Breast epithelium (tissue), 4 donors: ENCODE measurements around the gene COL18A1. TPM values are rescaled to one million over a fixed set of nuclear protein-coding genes. Genes with fewer than 3 reads are reported as not detected.
"Not testable (repeated sequence)": the region's sequence is repeated elsewhere in the genome, so short reads cannot be mapped to it uniquely, and the experiment has no call there.

Source experiments
- DNase-seq, 2 donors: peaks; one replicate each; pipeline ENCODE4 v3.0.0-alpha.2; 2019; ENCODE audit warnings: low spot score in 2 of 2
- H3K27ac ChIP-seq, 2 donors: fragments of 200-600 bp; sonication (generic) in 1 of 2; one replicate each; pipeline ENCODE4 v1.5.1; 2016 to 2019; ENCODE audit warnings: mild to moderate bottlenecking in 1 of 2
- H3K27me3 ChIP-seq, 2 donors: fragments of 200-600 bp; sonication (generic) in 1 of 2; one replicate each; pipeline versions ENCODE4 v1.5.1 to v1.6.0; 2017 to 2019; ENCODE audit warnings: control low read depth in 1 of 2, mild to moderate bottlenecking in 1 of 2
- H3K36me3 ChIP-seq: fragments of 200-600 bp; one replicate; pipeline ENCODE4 v1.5.1; 2019
- H3K4me1 ChIP-seq, 2 donors: fragments of 200-600 bp; sonication (generic); one replicate each; pipeline ENCODE4 v1.5.1; 2016 to 2019; ENCODE audit warnings: control low read depth in 1 of 2
- H3K4me3 ChIP-seq, 3 donors: fragments of 200-600 bp; sonication (generic); 1 replicate in 2 of 3; 2 replicates in 1 of 3; pipeline ENCODE4 v1.5.1; 2016 to 2019; ENCODE audit warnings: mild to moderate bottlenecking in 3 of 3, moderate library complexity in 2 of 3
- H3K9me3 ChIP-seq, 2 donors: fragments of 200-600 bp; sonication (generic) in 1 of 2; one replicate each; pipeline ENCODE4 v1.5.1; 2016 to 2019; ENCODE audit warnings: control low read depth in 1 of 2
- CTCF ChIP-seq, 3 donors: fragments of 450-650 bp; IDR thresholded peaks; one replicate each; pipeline ENCODE4 v1.5.1; 2016 to 2017; ENCODE audit warnings: antibody characterized with exemption in 3 of 3, mild to moderate bottlenecking in 3 of 3, moderate library complexity in 3 of 3
- POLR2A ChIP-seq: fragments of 450-650 bp; IDR thresholded peaks from one replicate; pipeline ENCODE4 v1.6.1; 2016; ENCODE audit warnings: antibody characterized with exemption, mild to moderate bottlenecking, moderate library complexity
- POLR2AphosphoS5 ChIP-seq, 3 donors: sonication (generic); formaldehyde crosslinking; IDR thresholded peaks; one replicate each; pipeline ENCODE4 v1.6.1; 2017; ENCODE audit warnings: antibody characterized with exemption in 3 of 3
- intact Hi-C: fragments of 100-400 bp; cut with DNase I; formaldehyde crosslinking; loops from one replicate; pipeline ENCODE4 v1.15.1; 2023; ENCODE audit warnings: low total_unique reads
- total RNA-seq, 3 donors: library from RNA; depleted of rRNA; stranded (reverse); fragments of >200 nt; gene quantifications; one replicate each; pipeline ENCODE4 v1.1.0, GENCODE V29; 2016

COL18A1 gene
- total RNA-seq, 3 donors from 2014 or later, result 48.3 to 62.9 (median 55.8) TPM

GRCh38 chr21:45367402-45368351 is 37.3 kb upstream of the COL18A1 start:
- Histone ChIP-seq H3K4me1 (peaks cover 4 to 6% of the 10 kb centered on the region in 2 donors), H3K36me3 (no peaks in the 10 kb centered on the region), H3K9me3 (no peaks in the 10 kb centered on the region), H3K27me3 (no peaks in the 10 kb centered on the region), H3K27ac (peak overlapping the region; percentile 43 to 97), H3K4me3 (no peak overlapping the region)
- no peak for DNase-seq
- intact Hi-C loops, result no loop called here
- no peak for TF ChIP-seq POLR2AphosphoS5 (IDR thresholded peaks at IDR 0.05)

- intact Hi-C loops, DNase-seq, H3K4me3 ChIP-seq, H3K27ac ChIP-seq, H3K27me3 ChIP-seq, H3K4me1 ChIP-seq, H3K9me3 ChIP-seq, H3K36me3 ChIP-seq: not testable (repeated sequence)
Measured at GRCh38 chr21:45369018-45369417, 35.9 kb upstream of the COL18A1 start.

GRCh38 chr21:45370575-45370974 is 34.4 kb upstream of the COL18A1 start:
- no peak overlapping the region for H3K27ac ChIP-seq
- no peaks in the 10 kb centered on the region for H3K36me3 ChIP-seq
- intact Hi-C loops, result no loop called here
- TF ChIP-seq CTCF (IDR thresholded peaks at IDR 0.05) (no peak), POLR2AphosphoS5 (IDR thresholded peaks at IDR 0.05) (no peak), POLR2A (no peak)
- no peaks in the 10 kb centered on the region for H3K27me3 ChIP-seq
- H3K4me3 ChIP-seq, result no peak overlapping the region
- H3K9me3 ChIP-seq, result no peaks in the 10 kb centered on the region
- no peaks in the 10 kb centered on the region for H3K4me1 ChIP-seq
- DNase-seq, result no peak

GRCh38 chr21:45371081-45371480 is 33.9 kb upstream of the COL18A1 start:
- Histone ChIP-seq H3K36me3 (no peaks in the 10 kb centered on the region), H3K9me3 (no peaks in the 10 kb centered on the region), H3K27ac (no peak overlapping the region), H3K27me3 (no peaks in the 10 kb centered on the region), H3K4me3 (no peak overlapping the region), H3K4me1 (no peaks in the 10 kb centered on the region)
- intact Hi-C loops, result no loop called here
- TF ChIP-seq CTCF (IDR thresholded peaks at IDR 0.05), result no peak
- no peak for TF ChIP-seq POLR2AphosphoS5 (IDR thresholded peaks at IDR 0.05)
- no peak for TF ChIP-seq POLR2A
- no peak for DNase-seq

- H3K27me3 ChIP-seq, result no peaks in the 10 kb centered on the region
Measured at GRCh38 chr21:45371655-45372054, 33.3 kb upstream of the COL18A1 start.

GRCh38 chr21:45372732-45373355 is 32.1 kb upstream of the COL18A1 start:
- H3K27ac ChIP-seq, result no peak overlapping the region
- intact Hi-C loops, result no loop called here

More at GRCh38 chr21:45371655-45372054, 33.3 kb upstream of the COL18A1 start:
- intact Hi-C loops, result no loop called here
- DNase-seq, result no peak
- no peaks in the 10 kb centered on the region for H3K9me3 ChIP-seq
- no peaks in the 10 kb centered on the region for H3K36me3 ChIP-seq
- no peaks in the 10 kb centered on the region for H3K4me1 ChIP-seq
- no peak overlapping the region for H3K27ac ChIP-seq
- no peak overlapping the region for H3K4me3 ChIP-seq
- TF ChIP-seq POLR2A, result no peak

More at GRCh38 chr21:45372732-45373355, 32.1 kb upstream of the COL18A1 start:
- H3K36me3 ChIP-seq, result no peaks in the 10 kb centered on the region
- TF ChIP-seq CTCF (IDR thresholded peaks at IDR 0.05) (no peak), POLR2A (no peak), POLR2AphosphoS5 (IDR thresholded peaks at IDR 0.05) (no peak)
- H3K9me3 ChIP-seq, result no peaks in the 10 kb centered on the region
- H3K27me3 ChIP-seq, result no peaks in the 10 kb centered on the region
- no peak for DNase-seq
- H3K4me1 ChIP-seq, result no peaks in the 10 kb centered on the region
- H3K4me3 ChIP-seq, result no peak overlapping the region
